ENCODE data around the gene PTPRU.

Gene PTPRU

DNA sequence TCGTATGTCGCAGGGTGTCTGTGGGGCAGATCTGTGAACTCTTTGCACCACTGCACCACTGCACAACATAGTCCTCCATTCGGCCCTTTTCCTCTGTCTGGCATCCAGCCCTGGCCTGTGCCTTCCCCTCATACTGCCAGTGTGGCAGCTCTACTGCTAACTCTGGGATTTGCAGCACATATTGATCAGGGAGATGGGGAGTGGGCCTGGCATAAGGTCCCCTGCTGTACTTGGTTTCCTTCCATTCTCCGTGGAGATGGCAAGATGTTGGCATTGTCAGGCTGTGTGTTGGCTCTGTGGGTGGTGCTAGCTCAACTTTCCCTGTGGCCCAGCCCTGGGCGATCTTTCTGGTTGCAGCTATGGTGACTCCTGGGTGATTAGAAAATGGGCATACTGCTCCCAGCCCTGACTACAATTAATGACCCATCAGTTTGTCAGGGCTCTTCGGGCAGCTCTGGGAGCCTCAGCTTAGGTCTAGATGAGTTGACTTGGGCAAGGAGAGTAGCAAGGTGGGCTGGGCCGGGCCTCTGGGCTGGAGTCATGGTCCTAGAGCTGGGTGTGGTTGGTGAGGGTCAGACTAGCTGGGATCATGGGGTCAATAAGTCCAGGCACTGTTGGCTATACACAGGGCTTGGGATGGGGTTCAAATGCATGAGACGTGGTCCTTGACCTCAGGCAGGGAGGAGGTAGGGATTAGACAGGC is 11.4 kb downstream of the PTPRU start:
- no peak for DNase-seq

GRCh38 chr1:29248409-29248808 is 12.1 kb downstream of the PTPRU start:
- no peak for DNase-seq

GRCh38 chr1:29249170-29249691 is 12.9 kb downstream of the PTPRU start:
- no peak for DNase-seq

DNA sequence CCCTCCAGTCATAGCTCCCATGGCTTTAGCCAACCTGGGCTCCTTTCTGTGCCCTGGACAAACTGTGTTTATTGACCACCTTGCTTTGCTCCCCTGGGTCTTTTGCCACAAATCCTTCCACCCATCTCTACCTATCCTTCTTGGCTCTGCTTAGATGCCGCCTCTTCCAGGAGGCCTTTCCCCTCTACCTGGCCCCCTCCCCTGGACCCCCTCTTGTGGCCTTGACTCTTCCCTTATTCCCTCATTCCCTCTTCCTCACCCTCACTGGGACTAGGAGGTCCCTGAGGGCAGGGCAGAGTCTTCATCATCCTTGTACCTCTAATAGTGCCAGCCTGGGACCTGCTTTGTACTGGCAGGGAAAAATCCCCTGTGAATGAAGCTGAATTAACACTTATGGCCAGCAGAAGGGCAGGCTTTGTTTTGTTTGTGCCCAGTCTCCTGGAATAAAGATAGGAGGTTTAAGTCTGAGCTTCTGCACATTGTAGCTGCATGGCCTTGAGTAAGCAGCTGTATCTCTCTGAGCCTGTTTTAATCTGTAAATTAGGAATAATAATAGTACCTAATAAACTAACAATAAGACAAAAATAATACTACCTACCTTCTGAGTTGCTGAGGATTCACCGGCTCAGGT is 13.7 kb downstream of the PTPRU start:
- no peak for DNase-seq

DNA sequence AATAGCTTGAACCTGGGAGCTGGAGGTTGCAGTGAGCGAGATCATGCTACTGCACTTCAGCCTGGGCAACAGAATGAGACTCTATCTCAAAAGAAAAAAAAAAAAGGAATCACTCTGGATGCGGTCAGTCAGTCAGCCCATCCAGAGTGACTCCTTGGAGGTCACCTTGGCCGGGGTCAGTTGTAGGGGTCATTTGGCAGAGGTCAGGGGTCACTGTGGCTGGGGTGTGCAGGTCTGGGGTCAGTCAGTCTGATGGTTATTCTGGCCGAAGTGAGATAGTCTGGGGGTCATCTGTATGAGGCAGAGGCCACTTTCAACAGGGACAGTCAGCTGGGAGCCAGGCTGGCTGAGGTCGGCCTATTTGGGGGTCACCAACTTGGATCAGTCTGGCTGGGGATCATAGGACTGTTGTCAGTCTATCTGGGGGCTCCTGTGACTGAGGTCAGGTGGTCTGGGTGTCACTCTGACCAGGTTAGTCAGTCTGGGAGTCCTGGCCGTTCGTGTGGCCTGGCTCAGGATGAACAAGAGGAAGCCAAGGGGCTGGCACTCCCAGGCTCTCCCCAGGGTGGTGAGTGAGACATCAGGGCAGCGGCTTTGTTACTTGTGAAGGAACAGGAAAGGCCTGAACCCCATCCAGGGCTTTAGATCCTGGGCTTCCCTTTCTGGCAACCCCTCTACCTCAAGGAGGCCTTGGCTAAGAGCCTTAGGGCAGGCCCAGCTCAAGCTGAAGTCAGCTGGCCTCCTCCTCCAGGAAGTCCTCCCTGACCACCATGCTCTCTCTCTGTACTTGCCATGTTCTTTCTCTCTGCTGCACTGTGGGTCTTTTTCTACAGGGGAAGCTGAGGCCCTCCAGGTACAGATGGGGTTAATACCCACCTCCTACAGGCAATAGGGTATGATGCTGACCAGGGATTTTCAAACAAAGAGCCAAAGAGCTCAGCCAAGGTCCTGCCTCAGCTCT is 15.1 kb downstream of the PTPRU start:
- no peak for DNase-seq

DNA sequence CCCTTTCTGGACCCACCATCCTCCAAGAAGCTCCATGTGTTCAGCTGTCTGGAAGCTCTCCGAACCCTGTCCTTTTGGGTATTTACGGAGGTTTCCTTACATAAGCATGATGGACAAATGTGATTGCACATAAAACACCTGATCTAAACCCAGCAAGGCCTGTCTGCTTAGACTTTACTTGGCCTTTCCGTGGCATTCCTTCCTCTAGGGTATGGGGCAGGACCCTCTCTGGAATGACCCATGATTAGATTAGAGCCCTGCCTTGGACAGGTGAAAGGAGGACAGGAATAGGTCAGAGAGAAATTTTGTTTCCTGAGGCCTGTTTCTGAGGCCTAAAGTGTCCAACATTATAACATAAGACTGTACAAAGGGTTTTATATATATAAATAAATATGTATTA is 16.9 kb downstream of the PTPRU start:
- DNase-seq, result no peak

GRCh38 chr1:29254346-29254745 is 18.0 kb downstream of the PTPRU start:
- no peak for DNase-seq

DNA sequence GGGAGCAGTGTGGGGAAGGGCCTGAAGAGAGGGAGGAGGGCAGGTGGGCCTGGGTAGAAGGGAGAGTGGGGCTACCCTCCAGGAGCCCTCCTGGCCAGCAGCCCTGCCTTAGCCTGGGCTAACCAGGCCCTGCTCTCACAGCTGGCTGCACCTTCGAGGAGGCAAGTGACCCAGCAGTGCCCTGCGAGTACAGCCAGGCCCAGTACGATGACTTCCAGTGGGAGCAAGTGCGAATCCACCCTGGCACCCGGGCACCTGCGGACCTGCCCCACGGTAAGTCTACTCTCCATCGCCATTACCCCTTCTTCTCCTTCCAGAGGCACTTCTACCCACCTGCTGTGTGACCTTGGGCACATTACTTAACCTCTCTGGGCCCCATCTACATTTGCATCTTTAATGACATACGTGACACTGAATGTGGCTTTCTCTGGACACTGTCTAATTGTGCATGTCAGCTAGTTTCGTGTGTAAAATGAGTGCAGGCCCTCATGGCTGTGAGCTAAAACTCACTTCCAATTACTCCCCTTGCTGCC is 18.9 kb downstream of the PTPRU start:
- no peak for DNase-seq

GRCh38 chr1:29256394-29256793 is 20.1 kb downstream of the PTPRU start:
- DNase-seq, result no peak

- no peak for DNase-seq
Measured at GRCh38 chr1:29256979-29257804, 20.9 kb downstream of the PTPRU start.

GRCh38 chr1:29258189-29258975 is 22.1 kb downstream of the PTPRU start:
- DNase-seq, result no peak

DNA sequence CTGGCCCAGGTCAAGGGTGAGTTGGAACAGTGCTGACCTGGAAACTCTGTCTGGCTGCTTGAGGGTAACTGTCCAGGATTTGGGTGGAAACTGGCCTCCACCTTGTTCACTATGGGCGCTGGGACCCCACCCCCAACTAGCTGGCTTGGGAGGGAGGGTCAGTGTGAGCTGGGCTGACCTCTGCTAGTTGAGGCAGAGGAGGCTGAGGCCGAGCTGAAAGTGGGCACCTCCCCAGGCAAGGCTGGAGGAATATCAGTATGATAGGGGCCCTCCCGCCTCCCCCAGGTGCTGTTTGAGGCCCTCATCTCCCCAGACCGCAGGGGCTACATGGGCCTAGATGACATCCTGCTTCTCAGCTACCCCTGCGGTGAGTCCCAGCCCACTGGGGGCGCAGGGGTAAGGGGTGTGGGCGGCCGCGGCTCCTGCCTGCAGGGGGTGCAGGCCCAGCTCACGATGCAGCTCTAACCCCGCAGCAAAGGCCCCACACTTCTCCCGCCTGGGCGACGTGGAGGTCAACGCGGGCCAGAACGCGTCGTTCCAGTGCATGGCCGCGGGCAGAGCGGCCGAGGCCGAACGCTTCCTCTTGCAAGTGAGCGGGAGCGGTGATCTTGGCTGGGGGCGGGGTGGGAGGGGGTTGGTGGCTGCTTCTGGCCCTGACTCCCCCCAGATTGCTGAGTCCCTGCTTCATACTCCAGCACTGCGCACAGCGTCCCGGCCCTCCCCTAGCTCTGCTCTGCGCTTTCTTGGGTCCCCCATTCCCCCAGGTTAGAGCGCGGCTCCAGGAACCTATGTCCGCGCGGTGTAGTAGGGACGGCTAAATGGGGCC is 22.9 kb downstream of the PTPRU start:
- DNase-seq, result no peak

DNA sequence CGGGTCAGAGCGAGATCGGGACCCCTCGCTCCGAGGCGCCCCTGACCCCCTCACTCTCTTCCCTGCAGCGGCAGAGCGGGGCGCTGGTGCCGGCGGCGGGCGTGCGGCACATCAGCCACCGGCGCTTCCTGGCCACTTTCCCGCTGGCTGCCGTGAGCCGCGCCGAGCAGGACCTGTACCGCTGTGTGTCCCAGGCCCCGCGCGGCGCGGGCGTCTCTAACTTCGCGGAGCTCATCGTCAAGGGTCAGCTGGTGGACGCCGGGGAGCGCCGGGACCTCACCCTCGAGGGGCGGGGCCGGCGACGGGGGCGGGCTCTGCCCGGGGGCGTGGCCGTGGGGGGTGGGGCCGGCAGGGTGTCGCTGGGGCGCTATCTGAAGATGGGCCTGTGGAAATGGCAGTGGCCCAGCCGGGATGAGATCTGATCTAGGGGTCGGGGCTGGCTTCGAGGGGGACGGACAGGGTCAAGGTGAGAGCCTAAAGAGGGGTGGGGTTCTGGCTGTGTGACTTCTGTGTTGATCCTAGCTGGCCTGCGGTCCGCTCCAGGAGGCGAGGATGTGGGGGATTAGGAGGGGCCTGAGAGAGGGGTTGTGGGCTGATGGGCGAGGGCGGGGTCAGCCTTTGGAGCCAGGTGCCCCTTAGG is 23.6 kb downstream of the PTPRU start:
- peak in 1 of 2 donors; percentile 22 for DNase-seq

- DNase-seq, result no peak
Measured at GRCh38 chr1:29260531-29260930, 24.2 kb downstream of the PTPRU start.

GRCh38 chr1:29264773-29265389 is 28.6 kb downstream of the PTPRU start:
- no peak for DNase-seq

GRCh38 chr1:29266912-29267311 is 30.6 kb downstream of the PTPRU start:
- DNase-seq, result no peak

DNA sequence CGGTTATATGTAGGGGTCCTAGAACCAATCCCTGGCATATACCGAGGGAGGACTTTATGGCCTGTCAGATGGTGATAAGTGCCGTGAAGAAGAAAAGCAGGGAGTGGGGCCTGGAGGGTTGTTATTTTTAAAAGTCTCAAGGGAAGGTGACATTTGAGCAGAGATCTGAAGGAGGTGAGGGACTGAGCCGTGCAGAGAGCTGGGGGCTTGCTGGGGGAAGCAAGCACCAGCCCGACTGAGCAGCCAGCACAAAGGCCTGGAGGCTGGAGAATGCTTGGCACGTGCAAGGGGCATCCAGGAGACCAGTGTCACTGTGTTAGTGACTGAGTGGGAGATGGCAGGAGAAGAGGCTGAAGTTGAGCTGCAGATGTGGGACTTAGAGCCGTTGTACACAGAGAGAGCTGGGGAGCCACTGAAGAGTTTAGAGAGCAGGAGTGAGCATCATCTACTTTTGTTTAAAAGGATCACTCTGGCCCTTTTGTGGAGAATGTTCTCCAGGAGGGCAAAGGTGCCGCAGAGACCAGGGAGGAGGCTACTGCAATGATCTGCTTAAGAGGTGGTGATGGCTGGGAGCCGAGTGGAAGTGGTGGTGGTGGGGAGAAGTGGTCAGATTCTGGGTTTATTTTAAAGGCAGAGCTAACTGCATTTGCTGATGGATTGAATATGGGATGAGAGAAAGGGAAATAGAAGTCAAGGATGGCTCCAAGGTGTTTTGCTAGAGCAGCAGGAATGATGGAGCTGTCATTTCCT is 31.2 kb downstream of the PTPRU start:
- DNase-seq, result no peak

DNA sequence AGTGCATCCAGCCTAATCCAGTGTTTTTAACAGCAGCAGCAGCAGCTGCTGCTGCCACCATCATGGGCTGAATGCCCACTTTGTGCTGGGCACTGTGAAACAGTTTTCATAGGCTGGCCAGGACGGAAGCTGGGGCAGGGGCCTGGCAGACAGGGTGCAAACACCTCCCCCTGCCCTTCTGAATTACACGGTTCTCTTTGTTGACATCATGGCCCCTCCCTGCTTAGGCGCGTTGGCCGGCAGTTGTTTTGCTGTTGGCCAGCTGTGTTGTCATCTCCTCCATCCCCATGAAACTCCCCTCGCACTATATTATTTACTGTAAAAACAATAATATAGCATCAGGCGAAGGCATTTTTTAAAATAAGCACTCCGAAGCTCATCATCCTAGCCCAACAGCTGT is 33.1 kb downstream of the PTPRU start:
- no peak for DNase-seq

Measured in activated CD4-positive, alpha-beta T cell treated with anti-CD3 and anti-CD28 coated beads for 4 hours (primary cell).